Activated CD4-positive, alpha-beta T cell treated with anti-CD3 and anti-CD28 coated beads, Interleukin-2, amount 10 ng/mL, durations not matched to agents 7 days and 5 days (primary cell): Measurements from ENCODE around the gene S100A11. TPM values are rescaled to one million over a fixed set of nuclear protein-coding genes. Genes with fewer than 3 reads are reported as not detected.
A peak's percentile ranks its signal among the peaks of the same experiment; 100 is the strongest.
"Not testable (repeated sequence)": the region's sequence is repeated elsewhere in the genome, so short reads cannot be mapped to it uniquely, and the experiment has no call there.

Source experiments
- CTCF ChIA-PET: fragments of 350-600 bp; sonication (Branson Sonifier 250); formaldehyde crosslinking; loops from one replicate; lab custom pipeline; 2021; ENCODE audit warnings: antibody characterized with exemption; lab: Charles Lee
- POLR2A ChIA-PET: fragments of 350-600 bp; sonication (Branson Sonifier 250); formaldehyde crosslinking; loops from one replicate; lab custom pipeline; 2021; ENCODE audit warnings: antibody characterized with exemption; lab: Charles Lee
- DNase-seq: peaks from one replicate; pipeline ENCODE4 v3.0.0-alpha.2; 2020
- H3K27ac Mint-ChIP-seq: one replicate; pipeline ENCODE4 v1.8.0; 2021; ENCODE audit warnings: mild to moderate bottlenecking, moderate library complexity, mixed read lengths
- H3K27me3 Mint-ChIP-seq: one replicate; pipeline ENCODE4 v1.8.0; 2021; ENCODE audit warnings: mixed read lengths
- H3K36me3 Mint-ChIP-seq: one replicate; pipeline ENCODE4 v1.8.0; 2021; ENCODE audit warnings: low read depth, mixed read lengths
- H3K4me1 Mint-ChIP-seq: one replicate; pipeline ENCODE4 v1.8.0; 2021; ENCODE audit warnings: mixed read lengths
- H3K4me3 Mint-ChIP-seq: one replicate; pipeline ENCODE4 v1.8.0; 2021; ENCODE audit warnings: mild to moderate bottlenecking, moderate library complexity, mixed read lengths
- H3K9me3 Mint-ChIP-seq: one replicate; pipeline ENCODE4 v1.8.0; 2021; ENCODE audit warnings: mixed read lengths
- total RNA-seq, 2 experiments: library from RNA; stranded (reverse); gene quantifications; one replicate each; pipeline ENCODE4 v1.2.3, GENCODE V29; 2021

Gene S100A11
- total RNA-seq = 100 to 1,000 TPM; 367 to 412 TPM

- peak within 1 kb of the TSS; percentile 99 for H3K27ac Mint-ChIP-seq
- H3K9me3 Mint-ChIP-seq = peaks cover 3% of the 10 kb centered on the region
- CTCF ChIA-PET = interaction anchor here (5.3 kb wide), 1 partner anchor 11 kb away, joined by 68 read pairs; no protein-coding TSS in a partner anchor
- POLR2A ChIA-PET = no interaction called here
- peaks cover 44% of the 10 kb centered on the region for H3K36me3 Mint-ChIP-seq
- H3K4me3 Mint-ChIP-seq = peak within 1 kb of the TSS; percentile 98
- no peaks in the 10 kb centered on the region for H3K27me3 Mint-ChIP-seq
- peaks cover 45% of the 10 kb centered on the region for H3K4me1 Mint-ChIP-seq
- DNase-seq = peak; percentile 72
Measured at GRCh38 chr1:152036267-152037216, at the start of gene S100A11. Gene S100A11, minus strand, starts transcription at chr1:152037004. Its CDS starts 89 bp downstream, at chr1:152036915.

GRCh38 chr1:152084853-152085252, 48.0 kb upstream of the S100A11 start:
- CTCF ChIA-PET = interaction anchor here (1.0 kb wide), 1 partner anchor 20 kb away, joined by 3 read pairs; no protein-coding TSS in a partner anchor
- POLR2A ChIA-PET = no interaction called here

GRCh38 chr1:152081026-152081425, 44.2 kb upstream of the S100A11 start:
- H3K4me3 Mint-ChIP-seq, H3K27ac Mint-ChIP-seq, H3K4me1 Mint-ChIP-seq, DNase-seq, POLR2A ChIA-PET, H3K36me3 Mint-ChIP-seq, CTCF ChIA-PET, H3K9me3 Mint-ChIP-seq: not testable (repeated sequence)
- peaks cover 13% of the 10 kb centered on the region for H3K27me3 Mint-ChIP-seq

More at GRCh38 chr1:152084853-152085252, 48.0 kb upstream of the S100A11 start:
- peaks cover 17% of the 10 kb centered on the region for H3K27me3 Mint-ChIP-seq
- no peaks in the 10 kb centered on the region for H3K36me3 Mint-ChIP-seq
- H3K27ac Mint-ChIP-seq = no peak overlapping the region
- H3K4me3 Mint-ChIP-seq = no peak overlapping the region
- no peaks in the 10 kb centered on the region for H3K4me1 Mint-ChIP-seq
- DNase-seq = no peak
- H3K9me3 Mint-ChIP-seq = no peaks in the 10 kb centered on the region

- POLR2A ChIA-PET, H3K4me3 Mint-ChIP-seq, H3K4me1 Mint-ChIP-seq, H3K9me3 Mint-ChIP-seq, H3K27ac Mint-ChIP-seq, H3K36me3 Mint-ChIP-seq, CTCF ChIA-PET, DNase-seq: not testable (repeated sequence)
- H3K27me3 Mint-ChIP-seq = peaks cover 16% of the 10 kb centered on the region
Measured at GRCh38 chr1:152080494-152080893, 43.7 kb upstream of the S100A11 start.

- Mint-ChIP-seq H3K4me1 (no peaks in the 10 kb centered on the region), H3K36me3 (no peaks in the 10 kb centered on the region), H3K27me3 (peaks cover 24% of the 10 kb centered on the region), H3K27ac (no peak overlapping the region), H3K4me3 (no peak overlapping the region), H3K9me3 (no peaks in the 10 kb centered on the region)
- DNase-seq = no peak
- ChIA-PET POLR2A (no interaction called here), CTCF (no interaction called here)
Measured at GRCh38 chr1:152078831-152079441, 42.1 kb upstream of the S100A11 start.

- DNase-seq = no peak
- no peaks in the 10 kb centered on the region for H3K4me1 Mint-ChIP-seq
- H3K27ac Mint-ChIP-seq = no peak overlapping the region
- no peaks in the 10 kb centered on the region for H3K36me3 Mint-ChIP-seq
- H3K9me3 Mint-ChIP-seq = no peaks in the 10 kb centered on the region
- ChIA-PET CTCF (no interaction called here), POLR2A (no interaction called here)
- H3K4me3 Mint-ChIP-seq = no peak overlapping the region
- H3K27me3 Mint-ChIP-seq = peaks cover 36% of the 10 kb centered on the region
Measured at GRCh38 chr1:152072311-152072710, 35.5 kb upstream of the S100A11 start.

- Mint-ChIP-seq H3K9me3 (no peaks in the 10 kb centered on the region), H3K4me3 (no peak overlapping the region), H3K27ac (no peak overlapping the region), H3K36me3 (no peaks in the 10 kb centered on the region), H3K27me3 (peaks cover 38% of the 10 kb centered on the region), H3K4me1 (no peaks in the 10 kb centered on the region)
- ChIA-PET CTCF (interaction anchor here (0.6 to 2.1 kb wide), 2 partner anchors 18 to 340 kb away, joined by 4 to 5 read pairs; no protein-coding TSS in a partner anchor), POLR2A (no interaction called here)
- no peak for DNase-seq
Measured at GRCh38 chr1:152071123-152071522, 34.3 kb upstream of the S100A11 start.

GRCh38 chr1:152067929-152068328, 31.1 kb upstream of the S100A11 start:
- ChIA-PET CTCF (interaction anchor here (1.0 kb wide), 1 partner anchor 19 kb away, joined by 3 read pairs; no protein-coding TSS in a partner anchor), POLR2A (no interaction called here)
- no peaks in the 10 kb centered on the region for H3K4me1 Mint-ChIP-seq
- H3K9me3 Mint-ChIP-seq = no peaks in the 10 kb centered on the region
- H3K4me3 Mint-ChIP-seq = no peak overlapping the region
- DNase-seq = no peak
- no peak overlapping the region for H3K27ac Mint-ChIP-seq
- no peaks in the 10 kb centered on the region for H3K36me3 Mint-ChIP-seq
- peaks cover 37% of the 10 kb centered on the region for H3K27me3 Mint-ChIP-seq

- Mint-ChIP-seq H3K27me3 (peaks cover 36% of the 10 kb centered on the region), H3K4me3 (no peak overlapping the region), H3K4me1 (no peaks in the 10 kb centered on the region), H3K27ac (no peak overlapping the region), H3K9me3 (no peaks in the 10 kb centered on the region), H3K36me3 (no peaks in the 10 kb centered on the region)
- DNase-seq = no peak
- ChIA-PET CTCF (no interaction called here), POLR2A (no interaction called here)
Measured at GRCh38 chr1:152067150-152067549, 30.3 kb upstream of the S100A11 start.

GRCh38 chr1:152061952-152062351, 25.1 kb upstream of the S100A11 start:
- POLR2A ChIA-PET = no interaction called here
- H3K36me3 Mint-ChIP-seq = no peaks in the 10 kb centered on the region

GRCh38 chr1:152053375-152053774, 16.6 kb upstream of the S100A11 start:
- no peaks in the 10 kb centered on the region for H3K36me3 Mint-ChIP-seq
- no peak overlapping the region for H3K27ac Mint-ChIP-seq
- ChIA-PET CTCF (interaction anchor here (0.9 to 2.2 kb wide), 10 partner anchors 17 to 405 kb away, joined by 3 to 9 read pairs (median 4); no protein-coding TSS in a partner anchor), POLR2A (no interaction called here)
- H3K4me3 Mint-ChIP-seq = no peak overlapping the region
- no peaks in the 10 kb centered on the region for H3K9me3 Mint-ChIP-seq
- H3K27me3 Mint-ChIP-seq = peaks cover 40% of the 10 kb centered on the region
- DNase-seq = no peak
- H3K4me1 Mint-ChIP-seq = peaks cover 28% of the 10 kb centered on the region

More at GRCh38 chr1:152061952-152062351, 25.1 kb upstream of the S100A11 start:
- Mint-ChIP-seq H3K9me3 (no peaks in the 10 kb centered on the region), H3K4me1 (no peaks in the 10 kb centered on the region), H3K4me3 (no peak overlapping the region), H3K27ac (no peak overlapping the region), H3K27me3 (peaks cover 28% of the 10 kb centered on the region)
- CTCF ChIA-PET = no interaction called here
- no peak for DNase-seq

GRCh38 chr1:152052606-152053005, 15.8 kb upstream of the S100A11 start:
- CTCF ChIA-PET = interaction anchor here (0.8 to 2.2 kb wide), 11 partner anchors 18 to 406 kb away, joined by 3 to 9 read pairs (median 4); no protein-coding TSS in a partner anchor
- POLR2A ChIA-PET = no interaction called here
- H3K27ac Mint-ChIP-seq = no peak overlapping the region
- peak; percentile 90 for DNase-seq
- H3K27me3 Mint-ChIP-seq = peaks cover 34% of the 10 kb centered on the region
- H3K4me1 Mint-ChIP-seq = peaks cover 35% of the 10 kb centered on the region
- no peaks in the 10 kb centered on the region for H3K36me3 Mint-ChIP-seq
- H3K4me3 Mint-ChIP-seq = no peak overlapping the region
- no peaks in the 10 kb centered on the region for H3K9me3 Mint-ChIP-seq
